Dedifferentiated amniotic fluid mesenchymal stem cell (primary cell): ENCODE data around the gene NPIPB2.
A peak's percentile ranks its signal among the peaks of the same experiment; 100 is the strongest.
"Not testable (repeated sequence)": the region's sequence is repeated elsewhere in the genome, so short reads cannot be mapped to it uniquely, and the experiment has no call there.

Source experiments
- DNase-seq: peaks from one replicate; pipeline ENCODE4 v3.0.0-alpha.2; 2016; ENCODE audit errors: extremely low spot score

The NPIPB2 gene

DNA sequence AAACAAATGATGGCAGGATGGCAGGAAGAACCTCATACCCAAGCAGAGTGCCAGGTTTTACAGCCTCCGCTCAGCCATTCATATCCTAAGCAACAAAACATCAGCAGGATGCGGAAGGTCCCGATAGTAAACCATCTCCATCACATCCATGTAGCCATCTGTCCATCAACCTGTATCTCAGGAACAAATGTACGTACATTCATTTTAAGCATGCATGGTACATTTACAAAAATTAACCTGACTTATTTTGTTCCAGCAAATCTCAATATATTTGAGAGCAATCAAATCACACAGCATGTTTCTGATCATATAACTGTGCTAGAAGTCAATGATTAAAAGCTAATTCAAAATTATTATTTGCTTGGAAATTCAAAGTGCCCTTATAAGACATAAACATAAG lies at the start of gene NPIPB2:
TSS of gene NPIPB2 (minus strand) at position 101 of the 400 bp plus-strand sequence. CDS start at position 101, 0 bp downstream.
- DNase-seq = not testable (repeated sequence)

DNA sequence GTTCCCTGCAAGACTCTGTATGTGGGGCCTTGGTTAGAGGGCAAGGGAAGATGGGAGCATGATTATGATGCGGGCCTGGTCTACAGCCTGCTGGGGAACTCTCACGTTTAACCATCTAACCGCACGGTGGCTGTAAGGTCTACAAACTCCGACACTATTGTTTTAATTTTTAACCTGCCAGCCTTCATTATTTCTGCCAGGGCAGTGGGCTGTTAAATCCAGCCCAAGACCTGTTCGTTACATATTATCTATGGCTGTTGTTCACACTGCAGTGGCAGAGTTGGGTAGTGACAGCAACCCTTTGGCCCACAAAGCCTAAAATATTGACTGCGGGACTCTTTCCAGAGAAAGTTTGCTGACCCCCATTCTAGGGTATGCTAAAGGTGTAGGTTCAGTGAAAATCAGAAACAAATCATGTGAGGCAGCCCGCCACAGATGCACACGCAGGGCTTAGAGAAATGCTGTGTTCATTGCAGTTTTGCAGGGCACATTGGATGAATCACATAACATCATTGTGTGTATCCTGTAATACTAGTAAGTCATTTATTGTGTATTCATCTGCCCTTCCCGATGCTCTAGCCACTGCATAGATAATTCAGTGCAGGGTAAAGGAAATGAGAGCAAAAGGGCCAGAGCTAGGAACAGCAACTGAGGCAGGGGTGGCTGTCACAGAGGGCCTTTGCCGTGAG lies 49.0 kb upstream of the NPIPB2 start:
- DNase-seq = no peak

DNA sequence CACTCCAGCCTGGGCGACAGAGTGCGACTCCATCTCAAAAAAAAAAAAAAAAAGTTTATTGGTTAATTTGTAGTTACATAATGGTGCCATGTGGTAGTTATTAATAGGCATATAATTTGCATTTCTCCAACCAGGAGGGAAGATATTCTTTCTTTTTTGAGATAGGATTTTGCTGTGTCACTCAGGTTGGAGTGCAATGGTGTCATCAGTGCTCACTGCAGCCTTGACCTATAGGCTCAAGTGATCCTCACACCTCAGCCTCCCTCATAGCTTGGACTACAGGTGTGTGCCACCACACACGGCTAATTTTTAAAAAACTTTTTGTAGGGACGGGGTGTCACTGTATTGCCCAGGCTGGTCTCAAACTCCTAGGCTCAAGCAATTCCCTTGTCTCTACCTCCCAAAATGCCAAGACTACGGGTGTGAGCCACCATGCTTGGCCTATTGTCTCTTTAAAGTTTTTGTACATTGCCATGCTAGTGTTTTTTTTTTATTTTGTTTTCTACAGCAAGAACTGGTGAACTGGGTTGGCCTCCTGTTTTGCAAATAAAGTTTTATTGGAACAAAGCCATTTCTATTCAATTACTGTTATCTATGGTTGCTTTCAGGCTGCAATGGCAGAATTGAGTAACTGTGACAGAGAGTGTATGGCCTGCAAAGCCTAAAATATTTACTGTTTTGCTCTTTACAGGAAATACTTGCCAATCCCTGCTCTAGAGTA lies 46.6 kb upstream of the NPIPB2 start:
- no peak for DNase-seq

DNA sequence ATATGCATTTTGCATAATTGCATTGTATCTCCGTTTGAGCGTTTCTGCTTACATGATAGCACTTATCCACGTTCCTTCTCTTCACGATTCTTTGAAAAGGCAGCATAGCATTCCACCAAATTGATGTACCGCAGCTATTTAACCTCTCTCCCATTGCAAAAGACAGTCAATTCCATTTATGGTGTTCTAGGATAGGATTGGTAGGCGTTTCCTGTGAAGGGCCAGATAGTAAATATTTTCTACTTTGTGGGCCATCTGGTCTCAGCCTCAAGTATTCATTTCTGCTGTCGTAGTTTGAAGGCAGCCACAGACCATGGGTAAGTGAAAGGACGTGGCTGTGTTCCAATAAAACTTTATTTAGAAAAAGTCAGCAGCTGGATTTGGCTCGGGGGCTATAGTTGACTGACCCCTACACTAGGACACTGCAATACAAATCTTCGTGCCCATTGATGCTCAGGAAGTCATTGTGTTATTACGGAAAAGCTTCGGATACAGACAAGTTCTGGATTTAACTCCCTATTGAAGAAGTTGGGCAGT lies 44.7 kb upstream of the NPIPB2 start:
- DNase-seq = no peak

DNA sequence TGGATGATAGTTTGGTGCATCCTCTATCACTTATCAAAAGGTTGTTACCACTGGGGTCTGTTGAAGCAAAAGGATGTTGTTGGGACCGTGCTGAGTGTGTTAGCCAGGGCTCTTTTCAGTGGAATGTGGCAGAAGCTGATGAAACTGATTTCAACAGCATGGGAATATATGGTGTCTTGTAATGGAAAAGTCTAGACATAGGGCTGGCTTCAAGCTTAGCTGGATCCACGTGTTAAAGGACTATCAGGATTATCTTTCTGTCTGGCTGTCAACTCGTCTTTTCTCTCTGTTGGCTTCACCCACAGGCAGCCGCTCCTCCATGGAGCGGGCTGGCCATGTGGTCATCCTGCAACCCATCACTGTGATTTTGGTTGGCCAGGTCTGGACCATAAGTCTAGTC lies 43.4 kb upstream of the NPIPB2 start:
- DNase-seq = no peak

DNA sequence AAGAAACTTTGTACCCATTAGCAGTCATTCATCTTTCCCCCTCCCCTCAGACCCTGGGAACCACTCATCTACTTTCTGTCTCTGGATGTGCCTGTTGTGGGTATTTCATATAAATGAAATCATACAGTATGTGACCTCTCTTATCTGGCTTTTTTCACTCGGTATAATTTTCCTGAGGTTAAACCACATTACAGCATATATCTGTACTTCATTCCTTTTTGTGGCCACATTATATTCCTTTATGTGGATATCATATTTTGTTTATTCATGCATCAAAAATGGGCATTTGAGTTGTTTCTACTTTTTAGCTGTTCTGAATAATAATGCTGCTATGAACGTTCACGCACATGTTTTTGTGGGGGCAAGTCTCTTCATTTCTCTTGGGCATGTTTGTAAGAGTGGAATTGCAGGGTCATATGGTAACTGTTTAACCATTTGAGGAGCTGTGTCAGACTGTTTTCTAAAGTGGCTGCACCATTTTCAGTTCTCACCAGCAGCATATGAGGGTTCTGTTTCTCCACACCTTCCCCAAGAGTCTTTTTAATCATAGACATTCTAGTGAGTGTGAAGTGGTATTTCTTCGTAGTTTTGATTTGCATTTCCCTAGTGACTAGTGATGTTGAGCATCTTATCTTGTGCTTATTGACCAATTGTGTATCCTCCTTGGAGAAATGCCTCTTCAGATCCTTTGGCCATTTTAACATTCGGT lies 38.4 kb upstream of the NPIPB2 start:
- no peak for DNase-seq

DNA sequence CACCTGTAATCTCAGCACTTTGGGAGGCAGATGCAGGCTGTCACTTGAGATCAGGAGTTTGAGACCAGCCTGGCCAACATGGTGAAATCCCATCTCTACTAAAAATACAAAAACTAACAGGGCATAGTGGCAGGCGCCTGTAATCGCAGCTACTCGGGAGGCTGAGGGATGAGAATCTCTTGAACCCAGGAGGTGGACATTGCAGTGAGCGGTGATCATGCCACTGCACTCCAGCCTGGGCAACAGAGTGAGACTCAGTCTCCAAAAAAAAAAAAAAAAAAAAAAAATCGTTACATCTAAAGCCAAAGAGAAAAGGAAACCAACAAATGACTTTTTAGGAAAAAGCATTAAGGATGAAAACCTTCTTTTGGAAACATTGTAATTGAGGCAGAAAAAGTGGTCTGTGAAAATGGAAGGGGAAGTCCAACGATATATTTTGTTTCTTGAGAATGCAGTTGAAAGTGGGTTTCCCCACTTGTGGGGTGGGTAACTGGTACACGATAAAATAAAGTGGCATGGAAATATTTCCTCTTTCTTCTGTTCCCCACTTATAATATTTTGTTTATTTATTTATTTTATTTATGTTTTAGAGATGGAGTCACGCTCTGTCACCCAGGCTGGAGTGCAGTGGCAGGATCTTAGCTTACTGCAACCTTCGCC lies 37.3 kb upstream of the NPIPB2 start:
- DNase-seq = no peak

DNA sequence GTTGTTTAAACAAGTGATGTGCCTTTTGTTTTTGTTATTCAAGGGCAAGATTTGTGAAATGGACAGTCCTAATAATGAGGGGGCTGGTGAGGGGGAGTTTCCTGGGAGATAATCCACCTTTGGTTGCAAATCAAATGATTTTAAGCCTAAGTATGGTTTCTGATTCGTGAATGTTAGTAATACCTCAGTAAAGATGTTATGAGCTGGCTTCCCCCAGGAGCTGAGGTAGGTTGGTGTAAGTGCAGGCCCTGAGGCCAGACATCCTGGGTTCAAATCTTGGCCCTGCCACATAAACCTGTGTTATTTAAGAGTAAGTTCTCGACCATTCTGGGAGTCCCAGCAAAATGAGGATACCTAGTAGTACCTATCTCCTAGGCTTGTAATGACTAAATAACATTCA lies 36.2 kb upstream of the NPIPB2 start:
- DNase-seq = no peak

DNA sequence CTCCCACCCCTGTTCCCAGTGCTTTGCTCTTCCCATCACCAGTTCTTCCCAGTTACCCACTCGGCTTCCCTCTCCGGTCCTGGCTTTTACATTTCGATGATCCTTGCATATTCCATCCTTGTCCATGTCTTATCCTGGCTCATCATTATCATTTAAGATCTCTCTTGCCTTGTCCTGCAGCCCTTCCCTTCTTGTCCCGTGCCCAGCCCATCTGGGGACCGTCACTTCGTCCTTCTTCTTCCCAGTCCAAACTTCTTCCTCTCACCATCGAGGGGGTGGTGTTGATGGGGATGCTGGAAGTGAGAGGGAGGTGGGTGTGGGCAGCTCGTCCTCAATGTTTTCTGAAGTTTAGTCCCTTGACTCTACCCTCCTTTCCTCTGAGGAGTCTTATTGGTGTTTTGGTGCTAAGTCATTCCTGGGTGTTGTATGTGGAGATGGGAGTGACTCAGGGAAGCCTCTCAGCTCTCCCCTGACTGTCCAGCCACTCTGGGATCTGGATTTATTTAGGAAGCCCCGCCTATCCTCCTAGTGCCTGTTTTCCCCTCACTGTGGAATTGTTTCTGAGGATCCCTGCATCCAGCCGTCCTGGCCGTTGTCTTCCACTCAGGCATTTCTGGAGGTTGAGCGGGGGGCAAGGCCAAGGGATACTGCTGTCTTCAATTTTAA lies 35.7 kb upstream of the NPIPB2 start:
- peak; percentile 90 for DNase-seq

DNA sequence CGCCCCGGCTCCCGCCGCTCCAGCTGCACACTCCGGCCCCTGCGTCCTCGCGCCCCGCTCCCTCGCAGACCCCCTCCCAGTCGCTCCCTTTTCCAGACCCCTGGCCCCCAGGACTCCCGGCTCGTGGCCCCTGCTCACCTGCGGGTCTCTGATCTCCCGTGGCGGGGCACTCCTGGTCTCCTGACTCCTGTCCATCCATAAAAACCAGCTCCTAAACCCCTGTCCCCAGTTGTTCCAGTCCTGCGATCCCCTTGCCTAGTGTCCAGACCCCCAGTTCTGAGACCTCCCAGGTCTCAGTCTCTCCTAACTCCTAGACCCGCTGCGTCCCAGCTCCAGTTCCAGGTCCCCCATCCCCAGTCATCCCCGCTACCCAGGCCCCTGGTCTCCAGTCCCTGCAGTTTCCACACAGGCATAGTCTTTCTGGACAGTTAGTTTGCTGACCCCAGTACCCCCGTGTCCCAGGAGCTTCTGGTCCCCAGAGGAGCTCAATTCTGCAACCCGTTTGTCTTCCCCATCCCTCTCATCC lies 35.1 kb upstream of the NPIPB2 start:
- DNase-seq = no peak

DNA sequence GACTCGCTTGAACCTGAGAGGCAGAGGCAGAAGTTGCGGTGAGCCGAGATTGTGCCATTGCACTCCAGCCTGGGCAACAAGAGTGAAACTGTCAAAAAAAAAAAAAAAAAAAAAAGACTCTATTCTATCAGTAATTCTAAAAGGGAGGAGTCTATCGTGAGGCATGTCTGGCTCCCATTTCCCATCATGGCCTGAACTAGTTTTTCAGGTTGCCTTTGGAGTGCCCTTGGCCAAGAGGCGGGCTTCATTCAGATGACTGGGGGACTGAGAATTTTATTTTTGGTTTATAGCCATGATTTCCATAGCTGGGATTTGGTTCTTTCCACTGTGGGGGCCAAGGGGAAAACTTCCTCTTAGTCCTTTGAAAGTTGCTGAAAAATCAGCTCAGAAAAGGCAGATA lies 31.2 kb upstream of the NPIPB2 start:
- no peak for DNase-seq

DNA sequence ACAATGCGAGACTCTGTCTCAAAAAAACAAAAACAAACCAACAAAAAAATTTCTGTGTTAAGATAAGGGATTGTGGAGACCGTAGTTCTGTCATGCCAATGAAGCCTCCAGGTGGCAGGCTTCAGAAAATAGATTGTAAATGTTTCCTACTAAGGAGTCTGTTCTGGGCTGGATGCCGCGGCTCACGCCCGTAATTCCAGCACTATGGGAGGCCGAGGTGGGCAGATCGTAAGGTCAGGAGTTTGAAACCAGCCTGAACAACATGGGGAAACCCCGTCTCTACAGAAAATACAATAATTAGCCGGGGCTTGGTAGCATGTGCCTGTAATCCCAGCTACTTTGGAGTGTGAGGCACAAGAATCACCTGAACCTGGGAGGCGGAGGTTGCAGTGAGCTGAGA lies 30.3 kb upstream of the NPIPB2 start:
- DNase-seq = no peak

DNA sequence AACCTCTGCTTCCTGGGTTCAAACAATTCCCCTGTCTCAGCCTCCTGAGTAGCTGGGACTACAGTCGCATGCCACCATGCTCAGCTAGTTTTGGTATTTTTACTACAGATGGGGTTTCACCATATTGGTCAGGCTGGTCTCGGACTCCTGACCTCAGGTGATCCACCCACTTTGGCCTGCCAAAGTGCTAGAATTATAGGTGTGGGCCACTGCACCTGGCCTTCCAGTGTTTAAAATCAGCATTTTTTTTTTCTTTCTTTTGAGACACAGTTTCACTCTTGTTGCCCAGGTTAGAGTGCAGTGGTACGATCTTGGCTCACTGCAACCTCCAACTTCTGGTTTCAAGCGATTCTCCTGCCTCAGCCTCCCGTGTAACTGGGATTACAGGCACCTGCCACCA lies 28.4 kb upstream of the NPIPB2 start:
- DNase-seq = not testable (repeated sequence)

DNA sequence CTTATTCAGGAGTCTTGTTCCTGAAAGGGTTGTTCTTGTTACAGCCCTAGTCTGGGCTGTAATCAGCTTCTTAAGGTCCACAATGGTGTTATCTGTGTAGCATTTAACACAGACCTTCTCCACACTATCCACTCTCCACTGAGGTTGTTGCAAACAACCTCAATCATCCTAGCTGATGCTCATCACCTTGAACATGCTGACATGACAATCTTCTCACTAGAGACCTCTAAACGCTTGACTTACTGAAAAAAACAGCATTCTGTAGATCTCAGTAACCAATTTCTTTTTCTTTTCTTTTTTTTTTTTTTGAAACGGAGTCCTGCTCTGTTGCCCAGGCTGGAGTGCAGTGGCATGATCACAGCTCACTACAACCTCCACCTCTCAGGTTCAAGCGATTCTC lies 26.7 kb upstream of the NPIPB2 start:
- DNase-seq = no peak

DNA sequence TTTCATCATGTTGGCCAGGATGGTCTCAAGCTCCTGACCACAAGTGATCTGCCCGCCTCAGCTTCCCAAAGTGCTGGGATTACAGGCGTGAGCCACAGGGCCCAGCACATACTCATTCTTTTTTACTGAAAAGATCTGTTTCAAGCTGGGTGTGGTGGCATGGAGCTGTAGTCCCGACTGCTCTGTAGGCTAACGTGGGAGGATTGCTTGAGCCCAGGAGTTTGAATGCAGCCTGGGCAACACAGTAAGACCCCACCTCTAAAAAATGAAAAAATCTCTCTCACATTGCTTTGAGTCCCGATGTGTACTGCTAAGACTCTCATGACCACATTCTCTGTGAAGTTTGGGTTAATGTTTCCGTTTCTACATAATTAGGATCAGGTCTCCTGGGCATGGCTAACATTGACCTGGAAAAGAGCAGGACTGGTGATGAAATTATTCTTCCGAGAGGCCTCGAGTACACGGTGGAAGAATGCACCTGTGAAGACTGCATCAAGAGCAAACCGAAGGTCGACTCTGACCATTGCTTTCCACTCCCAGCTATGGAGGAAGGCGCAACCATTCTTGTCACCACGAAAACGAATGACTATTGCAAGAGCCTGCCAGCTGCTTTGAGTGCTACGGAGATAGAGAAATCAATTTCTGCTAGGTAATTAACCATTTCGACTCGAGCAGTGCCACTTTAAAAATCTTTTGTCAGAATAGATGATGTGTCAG lies 25.5 kb upstream of the NPIPB2 start:
- DNase-seq = no peak

DNA sequence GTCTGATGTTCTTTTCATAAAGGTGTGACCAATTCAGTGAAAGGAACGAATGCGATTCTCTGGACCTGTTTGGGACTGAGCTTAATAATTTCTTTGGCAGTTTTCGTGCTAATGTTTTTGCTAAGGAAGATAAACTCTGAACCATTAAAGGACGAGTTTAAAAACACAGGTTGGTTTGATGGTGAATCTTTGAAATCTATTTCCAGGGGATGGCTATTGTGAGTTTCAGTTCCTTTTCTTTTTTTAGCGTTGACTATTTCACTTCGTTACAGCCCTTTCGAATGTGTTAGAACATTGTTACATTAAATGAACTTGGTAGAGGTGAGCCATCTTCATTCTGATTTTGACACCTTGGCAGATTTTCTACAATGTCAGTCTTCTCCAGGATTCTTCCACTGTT lies 24.3 kb upstream of the NPIPB2 start:
- no peak for DNase-seq

DNA sequence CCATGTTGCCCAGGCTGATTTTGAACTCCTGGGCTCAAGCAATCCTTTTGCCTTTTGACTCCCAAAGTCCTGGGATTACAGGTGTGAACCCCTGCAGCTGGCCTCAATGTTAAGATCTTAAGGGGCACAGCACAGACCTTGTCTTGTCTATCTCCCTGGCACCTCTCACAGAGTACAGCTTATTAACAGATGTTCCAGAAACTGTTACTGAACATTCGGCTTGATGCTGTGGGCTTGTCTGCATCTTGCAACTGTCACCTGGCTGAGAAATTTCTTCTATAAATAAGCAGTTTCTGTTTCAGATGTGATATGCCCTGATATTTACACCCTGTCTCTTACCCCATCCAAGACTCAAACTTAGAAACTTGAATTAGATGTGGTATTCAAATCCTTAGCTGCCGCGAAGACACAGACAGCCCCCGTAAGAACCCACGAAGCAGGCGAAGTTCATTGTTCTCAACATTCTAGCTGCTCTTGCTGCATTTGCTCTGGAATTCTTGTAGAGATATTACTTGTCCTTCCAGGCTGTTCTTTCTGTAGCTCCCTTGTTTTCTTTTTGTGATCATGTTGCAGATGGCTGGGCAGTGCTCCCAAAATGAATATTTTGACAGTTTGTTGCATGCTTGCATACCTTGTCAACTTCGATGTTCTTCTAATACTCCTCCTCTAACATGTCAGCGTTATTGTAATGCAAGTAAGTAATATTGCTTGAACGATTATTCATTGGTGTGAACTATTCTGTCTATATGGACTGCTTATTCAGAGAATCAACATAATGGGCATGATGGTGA lies 23.1 kb upstream of the NPIPB2 start, which contains the start of gene TNFRSF17:
TSS of gene TNFRSF17 (plus strand) at position 450 of the 791 bp plus-strand sequence. CDS start at position 565, 115 bp downstream.
- peak; percentile 52 for DNase-seq

DNA sequence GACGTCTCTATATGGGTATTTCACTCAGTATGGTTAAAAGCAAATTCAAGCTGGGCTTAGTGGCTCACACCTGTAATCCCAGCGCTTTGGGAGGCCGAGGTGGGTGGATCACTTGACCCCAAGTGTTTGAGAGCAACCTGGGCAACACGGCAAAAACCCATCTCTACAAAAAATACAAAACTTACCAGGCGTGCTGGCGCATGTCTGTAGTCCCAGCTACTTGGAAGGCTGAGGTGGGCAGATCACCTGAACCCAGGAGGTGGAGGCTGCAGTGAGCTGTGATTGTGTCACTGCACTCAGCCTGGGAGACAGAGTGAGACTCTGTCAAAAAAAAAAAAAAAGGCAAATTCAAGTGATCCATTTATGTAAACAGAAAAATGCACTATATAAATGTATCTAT lies 21.9 kb upstream of the NPIPB2 start:
- DNase-seq = no peak

DNA sequence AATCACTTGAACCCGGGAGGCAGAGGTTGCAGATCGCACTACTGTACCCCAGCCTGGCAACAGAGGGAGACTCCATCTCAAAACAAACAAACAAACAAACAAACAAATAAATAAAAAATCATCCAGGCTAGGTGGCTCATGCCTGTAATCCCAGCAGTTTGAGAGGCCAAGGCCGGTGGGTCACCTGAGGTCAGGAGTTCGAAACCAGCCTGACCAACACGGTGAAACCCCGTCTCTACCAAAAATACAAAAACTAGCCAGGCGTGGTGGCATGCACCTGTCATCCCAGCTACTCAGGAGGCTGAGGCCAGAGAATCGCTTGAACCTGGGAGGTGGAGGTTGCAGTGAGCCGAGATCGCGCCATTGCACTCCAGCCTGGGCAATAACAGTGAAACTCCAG lies 21.1 kb upstream of the NPIPB2 start:
- not testable (repeated sequence) for DNase-seq

DNA sequence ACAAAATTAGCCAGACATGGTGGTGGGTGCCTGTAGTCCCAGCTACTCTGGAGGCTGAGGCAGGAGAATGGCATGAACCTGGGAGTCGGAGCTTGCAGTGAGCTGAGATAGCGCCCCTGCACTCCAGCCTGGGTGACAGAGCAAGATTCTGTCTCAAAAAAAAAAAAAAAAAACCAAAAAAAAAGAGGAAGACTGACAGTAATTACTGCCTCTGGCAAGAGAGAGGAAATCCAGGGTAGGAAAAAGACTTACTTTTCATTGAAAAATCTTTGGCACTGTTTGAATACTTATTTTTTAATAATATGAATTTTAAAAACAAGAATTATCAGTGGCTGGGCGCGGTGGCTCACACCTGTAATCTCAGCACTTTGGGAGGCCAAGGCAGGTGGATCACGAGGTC lies 20.6 kb upstream of the NPIPB2 start:
- DNase-seq = not testable (repeated sequence)
